Stimulated activated CD4-positive, alpha-beta T cell treated with anti-CD3 and anti-CD28 coated beads, Interleukin-4, amount 100 ng/mL, for 24 hours (primary cell): ENCODE data around the gene SLC16A12.
"Not testable (repeated sequence)": the region's sequence is repeated elsewhere in the genome, so short reads cannot be mapped to it uniquely, and the experiment has no call there.

ENCODE experiments used
- DNase-seq: peaks from one replicate; pipeline ENCODE4 v3.0.0-alpha.2; 2020

The SLC16A12 gene

GRCh38 chr10:89547853-89548513, 12.6 kb upstream of the SLC16A12 start:
- no peak for DNase-seq

- not testable (repeated sequence) for DNase-seq
Observed at GRCh38 chr10:89546651-89547050, 11.3 kb upstream of the SLC16A12 start.

DNA sequence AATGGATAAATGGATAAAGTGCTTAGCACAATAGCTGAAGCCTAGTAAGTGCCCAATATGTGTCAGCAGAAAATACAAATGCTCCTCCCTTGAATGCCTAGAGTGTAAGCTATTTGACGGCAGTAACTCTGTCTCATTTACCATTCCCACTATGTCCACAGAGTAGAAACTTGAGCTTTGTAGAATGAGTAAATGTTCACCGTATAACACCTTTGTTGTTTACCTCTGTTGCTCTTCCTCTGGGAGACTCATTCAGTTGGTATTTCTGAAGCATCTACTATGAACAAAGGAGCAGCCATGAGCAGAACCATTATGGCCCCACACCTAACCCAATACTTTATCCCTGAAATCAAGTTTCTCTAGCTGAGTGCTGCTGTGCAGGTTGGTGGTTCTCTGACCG, 8.4 kb upstream of the SLC16A12 start:
- DNase-seq, result no peak

DNA sequence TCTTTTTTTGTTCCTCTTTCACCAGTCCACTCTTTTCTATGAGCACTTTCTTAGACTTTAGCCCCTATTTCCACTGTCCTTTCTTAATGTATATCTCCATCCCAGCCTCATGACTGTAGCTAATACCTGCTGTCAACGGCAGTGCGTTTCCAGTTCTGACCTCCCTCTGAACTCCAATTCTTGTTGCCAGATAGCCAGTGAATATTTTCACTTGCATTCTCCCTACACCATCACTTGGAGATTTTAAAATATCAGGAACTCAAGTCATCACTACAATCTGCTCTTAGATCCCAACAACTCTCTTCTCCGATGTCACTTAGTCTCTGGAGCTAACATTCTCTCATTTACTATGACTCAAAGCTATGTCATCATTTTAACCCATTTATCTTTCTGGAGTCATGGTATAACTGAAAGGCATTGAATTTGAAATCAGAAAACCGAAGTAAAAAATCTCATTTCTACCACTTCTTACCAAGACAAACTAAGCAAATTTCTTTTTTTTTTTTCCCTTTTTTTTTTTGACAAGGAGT, 5.1 kb upstream of the SLC16A12 start:
- DNase-seq, result no peak

DNA sequence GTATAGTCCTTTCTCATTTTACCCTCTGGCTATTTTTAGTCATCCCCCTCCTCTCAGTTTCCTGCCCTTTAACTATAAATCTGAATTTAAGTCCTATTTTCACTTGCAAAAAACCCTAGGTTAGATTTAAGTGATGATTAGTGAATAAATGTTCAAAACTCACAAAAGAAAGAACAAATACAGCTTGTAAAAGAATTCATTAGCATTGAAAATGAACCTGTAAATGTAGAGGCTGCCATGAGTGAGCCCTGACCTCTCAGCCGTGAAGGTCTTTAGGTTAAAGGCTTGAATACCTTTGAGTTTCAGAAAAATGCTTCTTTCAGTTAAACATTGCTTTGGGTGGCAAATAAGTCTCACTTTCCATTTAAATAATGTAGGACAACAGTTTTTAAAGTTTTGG, 2.0 kb upstream of the SLC16A12 start:
- no peak for DNase-seq

- DNase-seq, result no peak
Observed at GRCh38 chr10:89536013-89536354, 590 bp upstream of the SLC16A12 start.

GRCh38 chr10:89534826-89535166, 598 bp downstream of the SLC16A12 start:
- no peak for DNase-seq

DNA sequence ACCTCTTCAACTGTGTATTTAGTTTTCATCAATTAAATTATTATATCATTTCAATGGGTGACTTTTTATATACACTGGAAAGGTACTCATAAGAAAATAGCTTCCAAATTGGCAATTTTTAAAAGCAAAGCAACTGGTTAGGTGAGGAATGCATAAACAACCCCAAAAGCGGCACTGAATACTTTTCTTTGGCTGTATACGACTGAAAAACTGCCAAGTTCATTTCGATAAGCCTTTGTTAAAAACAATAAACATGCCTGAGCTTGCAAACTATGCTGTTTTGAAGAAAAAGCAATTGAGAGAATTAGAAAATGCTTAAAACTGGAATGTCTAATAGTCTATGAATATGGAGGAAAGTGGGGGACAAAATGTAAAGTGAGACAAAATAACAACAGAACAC, 2.9 kb downstream of the SLC16A12 start:
- DNase-seq, result no peak

DNA sequence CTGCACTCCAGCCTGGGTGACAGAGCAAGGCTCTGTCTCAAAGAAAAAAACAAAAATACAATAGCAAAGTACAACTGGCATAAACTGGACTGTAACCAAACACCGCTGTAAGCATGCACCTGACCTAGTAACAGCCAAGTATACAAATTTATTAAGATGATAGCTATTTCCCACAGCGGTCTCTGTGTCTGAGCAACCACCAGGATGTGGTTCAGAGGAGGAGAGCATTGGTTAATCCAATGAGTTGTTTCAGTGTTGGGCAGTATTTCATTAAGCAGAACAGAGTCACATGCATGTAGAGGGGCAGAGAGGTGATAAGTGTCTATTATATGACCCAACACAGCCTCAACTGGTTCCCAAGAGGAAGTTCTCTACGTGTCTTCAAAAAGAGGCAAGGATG, 4.0 kb downstream of the SLC16A12 start:
- no peak for DNase-seq

DNA sequence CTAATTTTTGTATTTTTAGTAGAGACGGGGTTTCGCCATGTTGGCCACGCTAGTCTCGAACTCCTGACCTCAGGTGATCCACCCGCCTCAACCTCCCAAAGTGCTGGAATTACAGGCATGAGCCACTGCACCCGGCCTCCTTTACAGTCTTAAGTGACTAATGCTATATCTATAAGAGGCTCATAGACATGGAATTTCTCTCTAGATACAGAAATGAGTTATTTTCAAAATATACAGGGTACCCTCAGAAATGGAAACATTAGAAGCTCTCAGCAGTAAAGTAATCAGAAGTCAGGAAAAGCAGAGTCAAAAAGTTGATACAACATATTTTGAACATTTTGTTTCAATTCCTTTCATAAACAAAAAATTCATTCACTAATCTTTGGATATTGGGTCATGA, 5.7 kb downstream of the SLC16A12 start:
- DNase-seq, result not testable (repeated sequence)

- DNase-seq, result no peak
Observed at GRCh38 chr10:89526358-89526757, 9.0 kb downstream of the SLC16A12 start.

- DNase-seq, result no peak
Observed at GRCh38 chr10:89525556-89525955, 9.8 kb downstream of the SLC16A12 start.

DNA sequence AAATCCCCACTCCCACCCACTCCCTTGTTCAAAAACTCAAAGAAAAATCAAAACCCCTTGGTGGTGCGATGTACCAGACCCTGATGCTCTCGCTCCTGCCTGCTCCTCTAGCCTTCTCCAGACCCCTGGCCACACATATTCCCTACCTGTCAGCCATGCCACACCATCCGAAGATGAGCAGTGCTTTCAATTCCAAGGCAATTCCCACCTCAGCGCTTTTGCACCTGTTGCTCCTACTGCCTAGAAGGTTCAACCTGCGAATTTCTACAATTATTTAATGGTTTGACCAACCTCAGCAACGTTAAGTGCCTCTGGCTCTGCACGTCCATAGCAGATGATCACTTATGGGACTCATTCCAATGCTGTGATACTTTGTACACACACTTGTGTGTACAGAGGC, 11.1 kb downstream of the SLC16A12 start:
- DNase-seq, result no peak

- DNase-seq, result no peak
Observed at GRCh38 chr10:89523274-89523673, 12.1 kb downstream of the SLC16A12 start.

DNA sequence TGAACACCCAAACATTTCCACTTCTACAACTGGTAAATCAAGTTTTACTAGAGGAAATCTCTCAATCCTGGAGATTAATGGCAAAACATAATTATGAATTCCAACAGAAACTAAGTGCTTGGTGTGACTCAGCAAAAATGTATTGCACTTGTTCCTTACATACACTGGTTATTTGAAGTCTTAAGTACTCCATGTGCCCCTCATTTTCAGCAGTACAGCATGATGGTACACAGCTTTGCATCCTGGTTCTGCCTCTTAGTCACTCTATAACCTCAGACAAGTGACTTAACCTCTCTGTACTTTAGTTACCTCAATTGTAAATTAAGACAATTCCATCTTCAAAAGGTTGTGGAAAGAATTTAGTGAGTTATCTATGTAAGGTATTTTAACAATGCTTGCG, 12.9 kb downstream of the SLC16A12 start:
- no peak for DNase-seq

- DNase-seq, result no peak
Observed at GRCh38 chr10:89521368-89521767, 14.0 kb downstream of the SLC16A12 start.

DNA sequence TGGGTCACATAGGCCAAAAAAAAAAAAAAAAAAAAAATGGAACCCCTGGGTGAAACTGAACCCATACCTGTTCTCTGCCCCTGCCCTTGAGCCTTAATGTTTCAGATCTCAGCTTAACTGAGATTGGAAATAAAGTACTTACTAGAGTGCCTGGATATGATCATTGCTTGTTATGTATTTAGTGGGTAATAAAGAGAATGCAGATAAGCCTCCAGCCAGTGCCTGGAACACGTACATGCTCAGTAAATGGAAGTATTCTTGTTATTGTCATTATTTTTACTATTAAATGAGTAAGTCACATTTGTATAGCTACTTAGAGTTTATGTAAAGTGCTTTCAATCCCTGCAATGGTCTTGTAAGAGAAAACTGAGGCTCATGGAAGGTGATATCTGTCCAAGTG, 14.7 kb downstream of the SLC16A12 start:
- DNase-seq, result no peak

GRCh38 chr10:89518876-89519842, 16.2 kb downstream of the SLC16A12 start:
- no peak for DNase-seq

GRCh38 chr10:89518108-89518507, 17.3 kb downstream of the SLC16A12 start:
- DNase-seq, result no peak

DNA sequence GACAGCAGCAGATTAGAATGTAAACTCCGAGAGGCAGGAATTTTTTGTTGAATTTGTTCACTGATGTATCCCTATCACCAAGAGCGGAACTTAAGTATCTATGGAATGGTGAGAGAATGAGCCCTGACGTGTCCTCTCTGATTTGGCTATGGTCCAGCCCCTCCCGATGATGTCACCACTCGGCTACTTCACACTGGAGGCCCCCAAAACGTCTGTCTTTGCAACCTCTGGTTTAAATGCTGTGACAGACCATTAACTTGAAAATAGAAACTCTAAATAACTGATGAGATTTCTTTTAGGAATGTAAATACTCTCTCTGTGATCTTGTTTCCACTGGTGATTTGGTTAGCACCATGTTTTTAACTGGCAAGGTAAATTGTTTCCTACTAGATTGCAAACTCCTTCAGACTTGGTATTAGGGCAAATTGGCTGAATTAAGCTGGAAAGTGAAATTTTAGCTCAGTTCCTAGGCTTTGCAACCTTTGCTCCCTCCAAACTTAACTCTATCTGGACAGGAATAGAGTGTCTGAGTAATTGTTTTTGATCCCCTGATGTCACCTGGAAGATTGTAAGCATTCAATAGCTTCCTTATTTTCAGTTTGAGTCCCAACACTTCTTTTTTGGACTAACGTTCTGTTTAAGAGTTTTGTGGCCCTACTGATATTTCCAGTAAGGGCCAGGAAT, 19.1 kb downstream of the SLC16A12 start:
- DNase-seq, result no peak

- DNase-seq, result no peak
Observed at GRCh38 chr10:89515031-89515841, 20.2 kb downstream of the SLC16A12 start.

DNA sequence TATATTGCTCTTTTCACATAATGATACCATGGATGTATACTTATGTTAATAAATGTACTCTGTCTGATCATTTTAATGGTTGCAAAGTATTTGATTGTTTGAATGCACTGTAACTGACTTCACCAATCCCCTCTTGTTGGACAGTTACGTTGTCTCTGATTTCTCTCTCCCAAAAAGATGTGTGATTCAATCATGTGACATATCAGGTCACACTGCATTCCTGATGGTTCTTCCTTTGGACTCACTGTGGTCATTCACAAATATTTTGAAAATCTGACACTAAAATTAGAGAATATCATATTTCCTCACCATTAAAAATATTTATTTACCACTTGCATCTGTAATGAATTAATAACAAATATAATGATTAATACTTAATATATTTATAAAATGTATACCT, 22.2 kb downstream of the SLC16A12 start:
- no peak for DNase-seq
